HG02759 (cell line): ENCODE measurements around the gene FGFR3.

Source experiments
- ATAC-seq: cut with Tn5 transposase; IDR thresholded peaks from one replicate; pipeline ENCODE4 v1.9.1; 2021; ENCODE audit warnings: mild to moderate bottlenecking, moderate library complexity; ENCODE audit not compliant: unreplicated experiment

FGFR3 gene

DNA sequence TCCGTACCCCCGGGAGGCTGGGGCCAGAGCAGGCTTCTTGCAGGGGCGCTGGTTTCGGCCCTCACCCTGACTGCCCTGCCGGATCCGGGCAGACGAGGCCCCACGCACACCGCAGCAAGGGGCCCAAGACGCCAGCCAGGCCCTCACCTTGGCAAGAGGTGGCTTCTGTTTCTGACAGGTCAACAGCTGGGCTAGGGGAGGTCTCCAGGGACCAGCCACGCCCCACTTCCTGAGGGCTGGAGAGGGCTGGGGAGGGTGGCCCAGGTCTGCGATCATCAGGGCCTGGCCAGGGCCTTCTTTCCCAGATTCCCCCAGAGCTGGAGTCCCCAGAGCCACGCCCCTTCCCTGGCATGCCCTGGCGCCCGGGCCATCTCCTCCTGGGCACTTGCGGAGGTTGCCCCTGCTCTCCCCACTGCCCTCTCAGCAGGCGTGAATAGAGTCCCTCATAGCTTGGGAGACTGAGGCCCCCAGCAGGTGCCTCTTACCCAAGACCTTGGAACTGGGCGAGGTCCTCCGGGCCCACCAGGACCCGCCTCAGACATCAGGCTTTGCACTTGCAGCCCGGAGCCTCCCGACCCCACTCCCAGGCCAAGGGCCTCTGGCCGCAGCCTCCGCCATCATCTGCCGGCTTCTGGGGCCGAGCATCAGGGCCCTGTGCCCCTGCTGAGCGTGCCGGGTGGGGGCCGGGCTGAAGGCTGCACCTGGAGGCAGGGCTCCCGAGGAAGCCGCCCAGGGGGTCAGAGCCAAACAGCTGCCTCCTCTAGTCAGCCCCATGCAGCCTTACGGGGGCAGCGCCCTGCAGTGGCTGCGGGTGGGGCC is 6.3 kb upstream of the FGFR3 start:
- no peak for ATAC-seq

- ATAC-seq, result no peak
These were observed 5.5 kb upstream of the FGFR3 start for GRCh38 chr4:1787411-1788077.

- no peak for ATAC-seq
These were observed 4.7 kb upstream of the FGFR3 start for GRCh38 chr4:1788254-1788973.

GRCh38 chr4:1789552-1789951 is 3.5 kb upstream of the FGFR3 start:
- ATAC-seq, result no peak

GRCh38 chr4:1790005-1790404 is 3.1 kb upstream of the FGFR3 start:
- ATAC-seq, result no peak

DNA sequence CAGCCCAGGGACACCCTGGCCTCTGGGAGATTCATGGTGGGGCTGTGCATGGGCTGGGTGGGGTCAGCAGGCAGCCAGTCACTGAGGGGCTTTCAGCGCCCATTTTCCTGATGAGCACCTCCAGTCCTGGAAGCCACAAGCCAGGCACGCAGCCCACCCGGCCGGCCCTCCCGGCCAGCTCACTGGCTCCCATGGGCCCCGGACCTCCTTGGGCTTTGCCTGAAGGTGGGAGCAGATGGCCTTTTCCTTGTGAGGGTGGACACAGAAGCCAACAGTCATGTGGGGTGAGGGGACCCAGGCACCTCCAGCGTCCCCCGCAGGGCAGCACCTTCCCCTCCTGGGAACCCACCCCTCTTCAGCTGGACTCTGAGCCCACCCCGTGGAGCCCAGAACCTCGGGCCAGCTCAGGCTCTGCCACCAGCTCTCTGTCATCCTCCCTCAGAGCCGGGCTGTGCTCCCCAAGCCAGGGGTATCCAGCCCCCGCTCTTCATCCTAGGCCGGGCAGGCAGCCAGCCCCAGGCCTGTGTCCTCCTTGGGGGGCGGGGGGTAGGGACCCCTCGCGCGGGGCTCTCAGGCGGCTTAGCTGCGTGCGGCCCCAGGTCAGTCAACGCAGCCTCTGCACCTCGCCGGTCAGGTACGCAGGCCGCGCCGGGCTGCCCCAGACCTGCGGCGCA is 798 bp upstream of the FGFR3 start:
- ATAC-seq, result peak; percentile 10

DNA sequence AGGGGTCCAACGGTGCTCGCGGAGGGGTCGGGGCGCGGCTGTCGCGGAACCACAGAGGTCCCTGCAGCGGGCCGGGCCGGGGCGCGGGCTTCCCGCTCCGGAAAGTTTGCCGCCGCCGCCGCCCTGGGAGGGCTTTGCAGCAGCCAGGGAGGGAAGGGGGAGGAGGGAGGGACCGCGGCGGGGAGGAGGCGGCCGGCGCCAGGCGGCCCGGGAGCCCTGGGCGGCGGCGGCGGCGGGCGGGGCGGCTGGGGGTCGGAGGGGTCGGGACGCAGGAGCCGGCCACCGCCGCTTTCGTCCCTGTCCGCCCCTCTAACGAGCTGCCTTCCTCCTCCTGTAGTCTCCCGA is 375 bp downstream of the FGFR3 start:
- peak; percentile 33 for ATAC-seq

DNA sequence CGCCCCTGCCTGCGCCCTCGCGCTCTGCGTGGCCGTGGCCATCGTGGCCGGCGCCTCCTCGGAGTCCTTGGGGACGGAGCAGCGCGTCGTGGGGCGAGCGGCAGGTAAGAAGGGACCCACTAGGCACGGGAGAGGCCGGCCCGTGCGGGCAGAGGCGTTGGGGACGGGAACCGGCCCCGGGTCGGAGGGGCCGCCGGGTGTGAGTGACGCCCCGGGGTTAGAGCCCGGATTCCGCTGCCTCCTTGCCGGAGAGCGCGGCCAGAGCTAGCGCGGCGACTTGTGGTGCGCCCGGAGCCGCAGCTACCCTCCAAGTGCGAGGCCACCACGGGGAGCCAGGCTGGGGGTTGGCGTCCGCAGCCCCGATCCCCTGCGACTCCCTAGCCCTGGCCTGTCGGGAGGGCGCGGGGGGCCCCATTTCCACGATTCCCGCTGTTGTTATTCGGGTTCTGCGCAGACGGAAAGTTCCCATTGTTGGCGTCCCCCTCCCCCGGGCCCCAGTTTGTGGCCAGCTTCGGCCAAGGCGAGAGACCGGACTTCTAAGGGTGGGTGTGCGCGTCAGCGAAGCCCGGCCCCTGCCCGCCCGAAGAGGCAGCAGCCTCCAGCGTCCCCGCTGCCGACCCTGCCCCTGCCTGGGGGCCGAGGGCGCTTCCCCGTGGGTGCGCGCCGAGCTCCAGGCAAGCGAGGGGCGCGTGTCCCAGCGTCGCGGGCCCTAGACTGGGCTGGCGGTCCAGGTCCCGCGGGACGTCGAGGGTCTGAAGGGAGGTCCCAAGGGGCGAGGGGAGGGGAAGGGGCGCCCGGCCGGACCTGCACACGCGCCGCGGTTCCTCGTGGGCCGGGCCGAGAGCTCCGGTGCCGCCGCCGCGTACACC is 1.1 kb downstream of the FGFR3 start:
- no peak for ATAC-seq

DNA sequence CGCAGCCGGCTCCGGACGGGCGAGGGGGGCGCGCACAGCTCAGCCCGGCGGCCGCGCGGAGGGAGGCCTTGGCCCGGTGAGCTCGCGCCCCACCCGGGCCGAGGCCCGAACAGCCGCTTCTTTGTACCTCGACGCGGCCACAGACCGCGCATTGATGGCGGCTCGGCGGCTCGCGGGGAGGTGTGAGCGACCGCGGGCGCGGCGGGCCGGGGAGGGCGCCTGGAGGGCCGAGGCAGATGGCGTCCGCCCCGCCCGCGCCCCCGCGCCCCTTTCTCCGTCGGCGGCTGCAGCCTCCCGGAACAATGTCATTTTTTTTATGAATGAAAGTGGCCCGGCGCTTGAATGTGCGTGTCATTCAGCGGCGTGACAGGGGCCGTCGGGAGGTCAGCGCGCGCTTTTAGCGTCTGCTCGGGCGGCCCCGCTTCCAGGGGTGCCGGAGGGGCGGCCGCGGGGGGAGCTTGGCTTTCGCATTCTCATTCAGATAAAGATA is 1.8 kb downstream of the FGFR3 start:
- ATAC-seq, result no peak

GRCh38 chr4:1795299-1796195 is 2.5 kb downstream of the FGFR3 start:
- no peak for ATAC-seq

DNA sequence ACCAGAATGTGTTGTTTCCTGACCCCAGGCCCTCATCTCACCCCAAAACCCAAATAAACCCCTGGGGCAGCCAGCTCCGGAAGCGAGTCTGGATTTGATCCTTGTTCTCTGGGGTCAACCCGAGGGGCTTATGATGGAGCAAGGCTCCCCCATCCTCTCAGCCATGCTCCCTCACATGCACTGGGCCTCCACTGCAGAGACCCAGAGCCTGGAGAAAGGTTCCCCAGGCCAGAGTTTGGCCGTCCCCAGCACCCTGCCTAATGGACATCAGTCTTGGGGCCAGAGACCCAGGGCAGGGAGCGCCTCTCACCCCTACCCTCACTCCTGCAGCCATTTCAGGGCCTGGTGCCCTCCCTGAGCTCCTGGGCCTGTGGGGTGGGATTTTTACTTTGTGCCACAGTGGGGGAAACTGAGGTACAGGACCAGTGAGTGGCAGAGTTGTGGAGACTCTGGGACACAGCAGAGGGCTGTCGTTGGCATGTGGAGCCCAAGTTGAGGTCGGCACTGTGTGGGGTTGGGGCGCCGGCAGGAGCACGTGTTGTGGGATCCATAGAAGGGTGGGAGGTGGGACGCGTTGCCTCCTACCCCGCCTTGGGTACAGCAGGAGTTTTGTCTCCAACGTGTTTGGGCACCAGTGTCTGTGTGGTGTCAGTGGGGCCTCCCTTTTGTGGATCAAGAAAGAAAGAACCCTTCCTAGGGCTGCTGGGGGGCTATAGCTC is 3.6 kb downstream of the FGFR3 start:
- no peak for ATAC-seq

DNA sequence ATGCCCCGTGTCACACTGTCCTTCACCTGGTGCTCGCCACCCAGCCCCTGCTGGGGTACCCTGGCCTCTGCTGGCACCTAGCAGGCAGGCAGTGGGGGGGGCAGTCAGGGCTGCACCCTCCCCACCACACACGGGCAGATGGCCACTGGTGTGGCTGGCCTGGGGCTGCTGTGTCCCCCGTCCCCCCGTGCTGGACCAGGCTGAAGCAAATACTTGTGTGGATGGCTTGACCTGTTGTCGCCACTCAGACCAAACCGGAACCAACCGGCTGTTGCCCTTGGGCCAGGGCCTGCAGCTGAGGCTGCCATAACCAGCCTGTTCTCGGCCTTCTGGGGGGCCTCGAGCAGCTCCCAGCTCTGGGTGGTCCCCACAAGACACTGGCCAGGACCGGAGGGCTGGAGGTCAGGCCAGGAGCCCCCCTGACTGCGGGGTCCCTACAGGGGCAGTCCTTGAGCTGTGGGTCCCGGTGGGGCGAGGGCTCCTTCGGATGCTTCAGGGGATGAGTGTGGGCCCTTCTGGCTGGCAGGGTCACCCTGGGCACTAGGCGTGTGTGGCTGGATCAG is 4.3 kb downstream of the FGFR3 start:
- no peak for ATAC-seq

DNA sequence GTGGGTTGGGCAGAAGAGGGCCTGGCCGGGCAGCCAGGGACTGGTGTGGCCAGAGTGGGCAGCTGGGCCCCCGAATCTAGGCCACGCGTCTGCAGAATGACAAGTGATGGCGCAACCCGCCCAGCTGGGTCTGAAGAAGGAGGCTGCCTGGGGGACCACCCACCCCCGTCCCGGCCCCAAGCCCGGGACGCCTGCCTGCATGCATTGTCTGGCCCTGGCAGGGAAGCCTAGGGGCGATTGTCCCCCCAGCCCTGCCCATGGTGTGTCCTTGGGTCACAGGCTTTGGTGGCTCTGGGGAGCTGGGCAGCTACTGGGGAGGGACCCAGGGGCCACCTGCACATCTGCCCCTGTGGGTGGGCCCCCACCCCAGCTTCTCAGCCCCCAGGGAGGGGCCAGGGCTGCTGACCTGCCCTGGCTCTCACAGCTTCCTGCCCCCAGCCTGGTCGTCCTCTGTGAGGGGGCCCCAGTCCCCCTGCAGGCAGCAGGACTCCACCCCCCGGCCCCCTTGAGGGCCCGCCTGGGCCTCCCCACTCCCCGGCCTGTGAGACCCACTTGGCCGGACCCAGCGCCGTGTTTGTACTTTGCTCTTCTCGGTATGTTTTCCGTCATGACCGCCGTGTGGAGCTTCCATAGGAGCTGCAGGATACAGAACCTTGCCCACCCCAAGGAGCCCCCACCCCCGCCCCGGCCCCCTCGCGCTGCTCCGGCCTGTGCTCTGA is 4.9 kb downstream of the FGFR3 start:
- ATAC-seq, result no peak

- no peak for ATAC-seq
These were observed 5.7 kb downstream of the FGFR3 start for GRCh38 chr4:1798580-1799386.

GRCh38 chr4:1799387-1800375 is 6.6 kb downstream of the FGFR3 start:
- no peak for ATAC-seq

- ATAC-seq, result no peak
These were observed 7.7 kb downstream of the FGFR3 start for GRCh38 chr4:1800805-1801204.
